Measurements from ENCODE around the gene PRXL2C.

DNA sequence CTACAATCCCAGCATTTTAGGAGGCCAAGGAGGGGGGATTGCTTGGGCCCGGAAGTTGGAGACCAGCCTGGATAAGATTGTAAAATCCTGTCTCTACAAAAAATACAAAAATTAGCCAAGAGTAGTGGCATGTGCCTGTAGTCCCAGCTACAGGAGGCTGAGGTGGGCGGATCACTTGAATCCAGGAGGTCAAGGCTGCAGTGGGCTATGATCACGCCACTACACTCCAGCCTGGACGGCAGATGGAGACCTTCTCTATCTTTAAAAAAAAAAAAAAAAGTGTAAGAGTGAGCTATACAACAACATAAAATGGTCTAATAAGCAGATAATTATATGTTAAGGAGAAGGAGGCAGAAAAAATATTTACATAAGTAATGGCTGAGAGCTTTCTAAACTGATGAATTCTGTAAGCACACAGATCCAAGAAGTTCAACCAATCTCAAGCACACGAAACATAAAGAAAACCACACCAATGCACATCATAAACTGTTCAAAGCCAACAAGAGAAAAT, 58.5 kb downstream of the PRXL2C start:
- TF ChIP-seq, protein P1, sequence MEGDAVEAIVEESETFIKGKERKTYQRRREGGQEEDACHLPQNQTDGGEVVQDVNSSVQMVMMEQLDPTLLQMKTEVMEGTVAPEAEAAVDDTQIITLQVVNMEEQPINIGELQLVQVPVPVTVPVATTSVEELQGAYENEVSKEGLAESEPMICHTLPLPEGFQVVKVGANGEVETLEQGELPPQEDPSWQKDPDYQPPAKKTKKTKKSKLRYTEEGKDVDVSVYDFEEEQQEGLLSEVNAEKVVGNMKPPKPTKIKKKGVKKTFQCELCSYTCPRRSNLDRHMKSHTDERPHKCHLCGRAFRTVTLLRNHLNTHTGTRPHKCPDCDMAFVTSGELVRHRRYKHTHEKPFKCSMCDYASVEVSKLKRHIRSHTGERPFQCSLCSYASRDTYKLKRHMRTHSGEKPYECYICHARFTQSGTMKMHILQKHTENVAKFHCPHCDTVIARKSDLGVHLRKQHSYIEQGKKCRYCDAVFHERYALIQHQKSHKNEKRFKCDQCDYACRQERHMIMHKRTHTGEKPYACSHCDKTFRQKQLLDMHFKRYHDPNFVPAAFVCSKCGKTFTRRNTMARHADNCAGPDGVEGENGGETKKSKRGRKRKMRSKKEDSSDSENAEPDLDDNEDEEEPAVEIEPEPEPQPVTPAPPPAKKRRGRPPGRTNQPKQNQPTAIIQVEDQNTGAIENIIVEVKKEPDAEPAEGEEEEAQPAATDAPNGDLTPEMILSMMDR (IDR thresholded peaks at IDR 0.05) = no peak
- TF ChIP-seq EZH2 (IDR thresholded peaks at IDR 0.05; ENCODE audit: borderline replicate concordance, insufficient read depth, low read depth, low read length, poor library complexity, severe bottlenecking) = no peak

All from B cell (primary cell).